Medulla oblongata (tissue), 1 donor: Measurements from ENCODE around the gene POLN.
"Not testable (repeated sequence)": the region's sequence is repeated elsewhere in the genome, so short reads cannot be mapped to it uniquely, and the experiment has no call there.

Source experiments
- DNase-seq: peaks from one replicate; pipeline ENCODE4 v3.0.0-alpha.2; 2015; ENCODE audit errors: extremely low spot score

POLN gene

GRCh38 chr4:2220016-2220630, 21.8 kb downstream of the POLN start:
- DNase-seq: peak; percentile 87

DNA sequence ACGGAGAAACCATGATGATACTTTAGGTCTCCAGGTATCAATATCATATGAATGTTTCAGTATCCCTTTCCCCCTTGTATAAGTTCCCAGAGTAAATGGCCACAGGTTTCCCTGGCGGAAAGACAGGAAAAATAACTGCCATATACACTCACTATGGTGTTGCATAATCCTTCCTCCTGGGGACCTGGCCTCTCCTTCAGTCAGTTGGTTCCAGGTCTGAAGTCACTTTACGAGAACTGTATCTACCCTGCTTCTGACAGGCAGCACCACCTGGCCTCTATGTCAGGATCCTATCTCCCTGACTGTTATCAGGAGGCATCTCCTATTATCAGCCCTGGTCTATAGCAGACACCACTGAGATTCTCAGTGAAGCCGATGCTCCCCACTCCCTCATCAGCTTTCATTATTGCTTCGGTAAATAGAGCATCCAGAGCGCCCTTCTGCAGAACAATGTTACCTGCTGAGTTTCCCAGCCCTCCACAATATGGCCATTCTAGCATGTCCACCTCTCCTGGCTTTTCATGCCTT, 22.6 kb downstream of the POLN start:
- no peak for DNase-seq

DNA sequence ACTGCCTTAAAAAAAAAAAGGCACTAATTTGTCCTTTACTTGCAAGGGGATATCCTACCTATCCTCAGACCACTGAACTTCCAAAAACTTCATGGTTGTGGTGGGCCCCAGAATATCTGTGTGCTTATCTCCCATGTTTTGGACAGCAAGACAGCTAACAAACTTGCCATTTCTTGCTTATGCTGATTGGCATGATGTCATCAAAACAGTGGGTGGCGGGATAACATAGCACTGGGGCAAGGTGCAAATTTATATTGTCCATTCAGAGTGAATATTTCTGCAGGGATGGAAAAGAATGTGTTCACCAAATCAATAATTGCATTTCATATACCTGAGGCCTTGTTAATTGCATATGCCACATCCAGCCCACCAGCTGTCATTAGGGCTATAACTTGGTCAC, 23.5 kb downstream of the POLN start:
- DNase-seq: no peak

- no peak for DNase-seq
Measured at GRCh38 chr4:2217726-2218125, 24.2 kb downstream of the POLN start.

DNA sequence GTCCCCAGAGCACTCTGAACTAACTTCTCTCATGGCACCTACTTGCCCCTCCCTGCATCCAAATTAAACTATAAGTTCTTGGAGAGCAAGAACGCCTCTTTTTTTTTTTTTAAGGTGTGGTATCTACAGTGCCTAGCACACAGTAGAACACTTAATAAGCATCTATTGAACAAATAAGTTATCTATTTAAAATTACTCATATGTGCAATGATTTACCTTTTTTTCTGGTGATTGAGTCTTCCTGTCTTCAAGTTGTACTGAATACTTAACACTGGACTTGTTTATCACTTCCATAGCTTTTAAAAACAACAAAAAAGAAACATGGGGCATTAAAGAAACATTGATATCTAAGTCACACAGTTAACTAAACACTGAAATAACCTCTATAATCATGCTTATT, 29.1 kb downstream of the POLN start:
- no peak for DNase-seq

- not testable (repeated sequence) for DNase-seq
Measured at GRCh38 chr4:2202789-2203188, 39.1 kb downstream of the POLN start.

- DNase-seq: no peak
Measured at GRCh38 chr4:2194496-2194895, 47.4 kb downstream of the POLN start.

DNA sequence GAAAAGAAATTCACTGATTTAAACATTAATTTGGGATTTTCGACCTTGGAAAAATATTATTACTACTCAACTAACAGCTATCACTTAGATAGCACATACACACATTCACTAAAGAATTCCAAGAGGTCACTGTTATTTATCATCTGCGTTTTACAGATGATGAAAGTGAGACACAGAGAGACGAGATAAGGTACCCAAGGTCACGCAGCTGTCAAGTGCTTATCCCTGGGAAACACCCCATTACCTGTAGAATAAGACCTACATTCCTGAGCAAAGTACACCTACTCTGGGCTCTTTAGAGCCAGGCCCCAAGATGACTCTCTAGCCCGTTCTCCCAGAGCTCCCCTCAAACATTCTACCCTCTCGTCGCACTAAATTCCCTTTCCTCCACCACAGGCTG, 48.6 kb downstream of the POLN start:
- no peak for DNase-seq

DNA sequence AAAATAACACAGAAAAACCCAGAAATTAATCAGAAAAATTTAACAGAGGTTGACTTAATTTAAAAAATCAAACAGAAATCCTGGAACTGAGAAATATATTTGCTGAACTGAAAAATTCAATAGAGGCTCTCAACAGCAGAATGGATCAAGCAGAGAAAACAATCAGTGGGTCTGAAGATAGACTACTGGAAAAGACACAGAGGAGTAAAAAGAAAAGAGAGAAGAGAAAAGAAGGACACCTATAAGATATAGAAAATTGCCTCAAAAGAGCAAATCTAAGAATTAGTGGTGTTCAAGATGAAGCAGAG, 55.1 kb downstream of the POLN start:
- DNase-seq: no peak

DNA sequence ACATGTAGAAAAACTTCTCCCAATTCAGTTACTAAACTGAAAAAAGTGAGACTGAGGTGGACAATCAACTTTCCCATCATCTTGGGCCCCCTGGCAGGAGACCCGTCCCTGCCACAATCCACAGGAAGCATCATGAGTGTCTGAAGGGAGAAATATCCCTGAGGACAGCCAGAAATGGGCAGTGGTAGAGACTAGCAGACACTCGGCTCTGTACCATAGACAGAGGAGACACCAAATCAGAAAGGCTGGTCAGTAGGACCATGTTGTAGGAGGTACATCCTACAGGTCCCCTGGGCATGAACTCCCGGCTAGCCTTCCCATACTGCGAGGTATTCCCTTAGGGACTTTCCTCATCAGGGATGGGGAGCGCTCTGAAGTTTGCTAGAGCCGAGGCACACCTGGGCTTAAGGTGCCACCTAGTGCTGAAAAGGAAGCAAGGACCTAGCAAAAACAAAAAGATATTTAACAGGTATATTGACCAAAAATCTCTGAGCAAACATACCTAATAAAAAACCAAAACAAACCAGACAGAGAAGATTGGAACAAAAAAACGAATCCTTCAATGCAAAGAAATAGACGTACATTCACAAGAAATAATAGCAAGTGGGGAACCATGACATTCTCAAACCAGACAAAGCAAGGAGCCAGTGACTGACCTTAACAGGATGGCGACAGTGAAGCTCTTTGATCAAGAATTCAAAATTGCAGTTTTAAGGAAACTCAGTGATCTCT, 55.6 kb downstream of the POLN start:
- no peak for DNase-seq

GRCh38 chr4:2183394-2183793, 58.5 kb downstream of the POLN start:
- DNase-seq: no peak

- no peak for DNase-seq
Measured at GRCh38 chr4:2182994-2183393, 58.9 kb downstream of the POLN start.

DNA sequence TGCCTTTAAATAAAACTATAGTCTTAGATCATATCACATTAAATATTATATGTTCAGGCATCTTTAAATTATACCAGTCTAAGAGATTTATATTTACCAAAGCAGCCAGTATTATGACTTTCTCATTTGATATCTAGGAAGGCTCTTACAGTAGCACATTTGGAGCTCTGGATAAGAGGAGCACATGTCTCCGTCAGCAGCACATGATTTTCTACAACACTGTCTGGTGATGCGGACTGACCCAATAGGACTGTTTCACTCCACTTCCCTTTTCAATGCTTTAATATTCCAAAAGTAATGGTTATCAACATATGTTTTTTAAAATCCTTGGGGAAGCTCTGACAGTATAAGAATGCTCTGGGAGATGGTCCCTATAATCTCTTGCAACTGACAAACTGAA, 61.5 kb downstream of the POLN start:
- DNase-seq: no peak

GRCh38 chr4:2179717-2180116, 62.2 kb downstream of the POLN start:
- no peak for DNase-seq

DNA sequence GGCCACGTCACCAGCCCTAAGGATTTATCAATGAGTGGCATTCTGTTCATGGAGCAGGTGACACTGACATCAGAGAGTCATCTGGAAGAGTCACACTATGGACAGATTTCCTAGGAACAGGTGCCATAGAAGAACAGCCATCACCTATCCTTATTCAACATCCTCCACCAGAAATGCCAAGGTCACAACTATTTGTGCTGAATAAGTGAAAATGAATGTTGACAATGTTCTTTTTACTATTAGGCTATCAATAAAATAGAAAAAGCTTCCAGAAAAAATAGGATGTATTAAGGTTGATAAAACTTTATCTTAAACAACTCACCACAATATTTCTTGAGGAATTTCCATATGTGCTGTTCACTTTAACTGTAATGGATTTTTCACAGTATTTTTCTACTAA, 62.9 kb downstream of the POLN start:
- no peak for DNase-seq

- no peak for DNase-seq
Measured at GRCh38 chr4:2177443-2178093, 64.4 kb downstream of the POLN start.

- no peak for DNase-seq
Measured at GRCh38 chr4:2175990-2176698, 65.8 kb downstream of the POLN start.

DNA sequence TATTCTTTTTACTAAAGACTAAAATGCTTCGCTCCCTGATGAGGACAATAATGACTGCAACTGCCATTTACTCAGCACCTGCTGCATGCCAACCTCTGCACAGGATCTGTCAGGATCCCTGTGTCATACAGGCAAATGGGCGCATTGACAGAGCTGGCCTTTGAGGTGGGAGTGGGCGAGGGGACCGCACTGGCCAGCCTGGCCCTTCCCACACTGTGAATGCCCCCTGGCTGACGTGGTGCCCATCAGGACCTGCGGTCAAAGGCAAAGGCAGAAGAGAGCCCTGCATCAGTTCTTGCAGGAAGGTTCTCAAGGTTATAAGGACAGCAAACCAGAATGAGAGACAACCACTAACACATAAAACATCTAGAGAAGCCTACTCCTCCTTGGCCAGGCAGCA, 67.9 kb downstream of the POLN start:
- no peak for DNase-seq

GRCh38 chr4:2172627-2173231, 69.2 kb downstream of the POLN start:
- DNase-seq: no peak

- DNase-seq: no peak
Measured at GRCh38 chr4:2172161-2172560, 69.8 kb downstream of the POLN start.

- no peak for DNase-seq
Measured at GRCh38 chr4:2168469-2169319, 73.2 kb downstream of the POLN start.
